Hematopoietic multipotent progenitor cell treated with erythropoietin and hydrocortisone succinate and interleukin-3 and kit ligand, for 4 days (in vitro differentiated cells): ENCODE measurements around the gene ATXN2.

Source experiments
- DNase-seq: peaks from one replicate; pipeline ENCODE4 v3.0.0-alpha.2; 2015

Gene ATXN2

GRCh38 chr12:111435661-111436201 lies 163.4 kb downstream of the ATXN2 start:
- DNase-seq = peak; percentile 47

DNA sequence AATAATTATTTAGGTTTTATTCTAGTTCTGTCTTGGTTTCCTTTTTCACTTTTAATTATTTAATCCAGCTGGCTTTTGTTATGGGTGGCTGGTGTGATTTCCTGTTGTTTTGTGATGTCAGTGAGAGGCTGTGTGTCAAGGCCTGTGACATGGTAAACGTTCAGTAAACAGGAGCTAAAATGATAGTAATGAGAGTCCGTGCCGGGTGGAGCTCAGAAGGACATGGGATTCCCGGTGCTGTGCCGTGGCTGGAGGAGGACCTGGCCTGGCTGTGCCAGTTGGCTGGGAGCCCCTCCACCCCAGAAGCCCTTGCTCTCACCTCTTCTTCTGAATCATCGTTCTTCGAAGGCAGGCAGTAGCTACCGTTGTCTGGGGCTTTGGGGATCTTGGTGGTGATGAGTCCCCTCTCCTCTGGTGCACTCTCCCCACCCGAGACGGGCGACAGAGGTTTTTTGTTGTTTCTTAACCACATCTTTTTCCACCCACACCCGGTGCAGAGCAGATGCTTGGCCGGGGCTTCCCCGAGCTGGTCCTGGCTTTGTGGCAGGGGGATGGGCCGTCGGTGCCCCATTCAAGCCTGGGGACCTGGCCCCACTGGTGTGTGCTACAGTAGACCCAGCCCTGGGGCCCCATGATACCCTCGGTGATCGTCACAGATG lies 164.3 kb downstream of the ATXN2 start:
- DNase-seq = peak; percentile 78

GRCh38 chr12:111434049-111434448 lies 165.1 kb downstream of the ATXN2 start:
- DNase-seq = no peak

GRCh38 chr12:111431772-111432171 lies 167.3 kb downstream of the ATXN2 start:
- DNase-seq = no peak

GRCh38 chr12:111430433-111431353 lies 168.4 kb downstream of the ATXN2 start:
- DNase-seq = peak; percentile 52

DNA sequence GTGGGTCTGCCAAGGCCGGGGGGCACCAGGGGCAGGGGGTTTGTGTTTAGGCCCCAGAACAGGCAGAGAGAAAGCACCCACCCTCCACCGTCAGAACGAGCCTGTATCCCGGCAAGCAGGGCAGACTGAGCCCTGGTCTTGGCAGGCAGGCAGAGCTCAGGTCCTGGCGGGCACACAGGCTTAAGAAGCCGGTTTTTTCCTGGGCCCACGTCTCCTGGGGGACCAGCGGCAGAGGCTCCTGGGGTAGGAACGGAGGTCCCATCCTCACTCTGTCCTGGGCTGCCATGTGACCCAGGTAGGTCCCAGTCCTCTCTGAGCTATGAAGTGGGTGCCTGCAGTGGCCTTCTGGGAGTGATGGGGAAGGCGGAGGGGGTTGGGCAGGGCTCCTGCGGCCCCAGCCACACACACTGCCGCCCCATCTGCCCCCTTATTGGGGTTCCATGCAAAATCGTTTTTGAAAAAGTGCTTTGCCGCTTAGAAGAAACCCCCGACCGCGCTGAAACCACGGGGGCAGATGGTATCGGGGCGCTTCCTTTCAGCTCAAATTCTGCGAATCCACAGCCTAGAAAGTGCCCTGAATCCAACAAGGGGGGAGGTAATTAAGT lies 169.2 kb downstream of the ATXN2 start:
- DNase-seq = peak; percentile 92

DNA sequence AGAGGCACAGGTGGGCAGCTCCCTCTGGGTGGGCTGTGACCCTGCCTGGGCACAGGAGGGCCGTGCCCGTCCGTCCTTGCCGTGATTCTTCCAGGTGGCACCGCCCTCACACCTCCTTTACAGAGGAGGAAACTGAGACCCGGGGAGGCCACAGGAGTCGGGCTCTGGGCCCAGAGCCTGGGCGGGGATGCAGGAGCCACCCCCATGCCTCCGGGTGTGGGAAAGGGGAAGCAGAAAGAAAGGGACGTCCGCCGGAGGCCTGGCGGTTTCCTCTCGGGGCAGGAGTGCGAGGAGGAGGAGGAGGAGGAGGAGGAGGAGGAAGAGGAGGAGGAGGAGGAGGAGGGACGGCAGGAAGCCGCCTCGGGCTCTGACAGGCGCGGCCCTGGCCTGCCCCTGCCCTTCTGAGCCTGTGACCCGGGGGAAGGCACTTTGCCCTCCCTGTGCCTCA lies 170.4 kb downstream of the ATXN2 start:
- DNase-seq = peak; percentile 91

- no peak for DNase-seq
Measured at GRCh38 chr12:111428081-111428727, 170.9 kb downstream of the ATXN2 start.

- peak; percentile 1 for DNase-seq
Measured at GRCh38 chr12:111427417-111428074, 171.6 kb downstream of the ATXN2 start.

GRCh38 chr12:111426344-111427185 lies 172.6 kb downstream of the ATXN2 start:
- no peak for DNase-seq

GRCh38 chr12:111425655-111426054 lies 173.5 kb downstream of the ATXN2 start:
- no peak for DNase-seq

DNA sequence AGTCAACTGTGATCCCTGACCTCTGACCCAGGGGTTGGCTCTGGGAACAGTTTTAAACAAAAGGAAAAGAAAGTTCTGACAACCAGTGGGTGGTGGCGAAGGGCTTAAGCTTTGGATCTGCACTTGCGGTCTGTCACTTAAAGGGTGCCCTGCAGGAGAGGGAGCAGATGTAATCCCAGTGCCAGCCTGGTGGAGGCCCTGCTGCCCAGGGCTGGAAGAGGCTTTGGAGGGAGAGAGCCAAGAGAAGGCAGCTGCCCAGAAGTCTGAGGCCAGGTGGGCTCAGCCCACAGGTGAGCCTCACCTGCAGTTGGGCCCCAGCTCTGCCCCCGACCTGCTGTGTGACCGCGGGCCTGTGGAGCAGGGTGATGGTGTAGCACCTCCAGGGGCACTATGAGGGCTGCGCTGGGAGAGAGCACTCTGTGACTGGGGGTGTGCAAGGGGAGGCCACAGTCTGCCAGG lies 174.3 kb downstream of the ATXN2 start:
- peak; percentile 51 for DNase-seq

- DNase-seq = peak; percentile 52
Measured at GRCh38 chr12:111424189-111424792, 174.8 kb downstream of the ATXN2 start.

DNA sequence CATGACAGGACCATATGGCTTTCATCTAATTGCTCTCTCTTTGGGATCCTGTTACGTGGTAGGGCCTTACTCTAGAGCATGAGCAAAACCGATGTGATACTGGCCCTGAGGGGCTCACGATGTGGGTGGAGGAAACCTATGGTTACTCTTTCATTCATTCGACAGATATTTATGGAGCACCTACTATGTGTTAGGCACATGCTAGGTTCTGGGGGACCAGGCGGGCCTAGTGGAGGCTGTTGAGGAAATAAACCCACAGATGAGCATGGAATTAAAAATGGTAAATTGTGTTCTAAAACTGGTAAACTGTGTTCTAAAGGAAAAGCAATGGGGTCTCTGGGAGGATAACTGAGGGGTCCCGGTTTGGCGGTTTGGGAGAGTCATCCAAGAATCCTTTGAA lies 178.6 kb downstream of the ATXN2 start:
- DNase-seq = no peak

- DNase-seq = no peak
Measured at GRCh38 chr12:111419784-111420183, 179.3 kb downstream of the ATXN2 start.

DNA sequence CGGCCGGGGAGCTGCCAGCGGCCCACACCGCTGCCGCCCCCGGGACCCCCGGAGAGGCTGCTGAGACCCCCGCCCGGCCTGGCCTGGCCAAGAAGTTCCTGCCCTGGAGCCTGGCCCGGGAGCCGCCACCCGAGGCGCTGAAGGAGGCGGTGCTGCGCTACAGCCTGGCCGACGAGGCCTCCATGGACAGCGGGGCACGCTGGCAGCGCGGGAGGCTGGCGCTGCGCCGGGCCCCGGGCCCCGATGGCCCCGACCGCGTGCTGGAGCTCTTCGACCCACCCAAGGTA lies 180.6 kb downstream of the ATXN2 start:
- DNase-seq = no peak

DNA sequence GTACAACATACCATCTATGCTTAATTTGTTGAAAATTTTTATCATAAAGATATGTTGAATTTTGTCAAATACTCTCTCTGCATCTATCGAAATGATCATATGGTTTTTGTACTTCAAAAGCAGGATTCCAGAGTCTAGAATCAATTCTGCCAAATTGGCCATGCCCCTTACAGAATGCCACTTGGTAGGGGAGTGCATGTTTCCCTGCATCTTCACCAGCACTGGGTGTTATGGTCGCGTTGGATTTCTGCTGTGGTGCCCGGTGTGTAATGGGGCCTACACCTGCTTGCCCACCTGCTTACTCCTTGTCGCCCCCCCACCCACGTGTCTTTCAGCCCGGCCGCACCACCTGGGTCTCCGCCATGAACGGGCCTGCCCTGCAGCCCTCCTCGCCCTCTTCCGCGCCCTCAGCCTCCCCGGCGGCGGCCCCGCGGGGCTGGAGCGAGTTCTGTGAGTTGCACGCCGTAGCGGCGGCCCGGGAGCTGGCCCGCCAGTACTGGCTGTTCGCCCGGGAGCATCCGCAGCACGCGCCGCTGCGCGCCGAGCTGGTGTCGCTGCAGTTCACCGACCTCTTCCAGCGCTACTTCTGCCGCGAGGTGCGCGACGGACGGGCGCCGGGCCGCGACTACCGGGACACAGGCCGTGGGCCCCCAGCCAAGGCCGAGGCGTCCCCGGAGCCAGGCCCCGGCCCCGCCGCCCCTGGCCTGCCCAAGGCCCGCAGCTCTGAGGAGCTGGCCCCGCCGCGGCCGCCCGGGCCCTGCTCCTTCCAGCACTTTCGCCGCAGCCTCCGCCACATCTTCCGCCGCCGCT lies 181.1 kb downstream of the ATXN2 start:
- DNase-seq = no peak

GRCh38 chr12:111417290-111417689 lies 181.8 kb downstream of the ATXN2 start:
- no peak for DNase-seq

GRCh38 chr12:111414711-111415252 lies 184.3 kb downstream of the ATXN2 start:
- DNase-seq = no peak
